Hippocampal formation (tissue), 2 donors: ENCODE results near the gene IMMP1L.

Experiments
- DNase-seq, 2 donors: peaks; one replicate each; lab custom pipeline; 2025; lab: John Stamatoyannopoulos, UW

Gene IMMP1L

DNA sequence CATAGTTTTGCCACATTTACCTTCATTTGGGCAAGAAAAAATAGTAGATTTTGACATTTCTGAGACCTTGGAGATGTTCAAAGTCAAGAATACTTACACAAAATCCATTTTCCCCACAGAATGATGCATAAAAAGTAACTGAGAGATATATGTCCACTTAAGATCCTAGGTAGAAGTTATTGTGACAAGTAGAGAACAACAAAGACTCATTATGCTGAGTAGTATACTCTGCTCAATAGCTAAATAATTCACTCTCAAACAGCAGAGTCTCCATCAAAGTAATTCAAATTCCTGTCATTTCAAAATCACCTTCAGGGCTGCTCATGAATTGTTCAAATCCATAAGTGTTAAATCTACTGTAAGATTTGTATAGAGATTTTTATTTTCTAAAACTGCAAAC is 35.3 kb downstream of the IMMP1L start:
- DNase-seq: no peak

DNA sequence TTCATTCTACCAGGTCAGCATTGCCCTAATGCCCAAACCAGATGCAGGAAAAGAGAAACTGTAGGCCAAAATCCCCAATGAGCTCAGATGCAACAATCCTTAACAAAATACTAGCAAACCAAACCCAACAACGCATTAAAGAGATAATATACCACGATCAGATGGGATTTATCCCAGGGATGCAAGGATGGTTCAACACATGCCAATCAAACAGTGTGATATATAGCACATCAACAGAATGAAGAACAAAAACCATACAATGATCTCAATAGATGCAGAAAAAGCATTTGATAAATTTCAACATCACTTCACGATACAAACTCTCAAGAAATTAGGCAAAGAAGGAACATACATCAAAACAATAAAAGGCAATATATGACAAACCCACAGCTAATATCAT is 45.0 kb downstream of the IMMP1L start:
- DNase-seq: no peak

GRCh38 chr11:31455177-31455576 is 54.2 kb downstream of the IMMP1L start:
- no peak for DNase-seq

GRCh38 chr11:31450841-31451240 is 58.6 kb downstream of the IMMP1L start:
- no peak for DNase-seq

GRCh38 chr11:31449040-31449439 is 60.4 kb downstream of the IMMP1L start:
- DNase-seq: no peak

- no peak for DNase-seq
Measured at GRCh38 chr11:31445621-31446020, 63.8 kb downstream of the IMMP1L start.

GRCh38 chr11:31443802-31444201 is 65.6 kb downstream of the IMMP1L start:
- DNase-seq: no peak

DNA sequence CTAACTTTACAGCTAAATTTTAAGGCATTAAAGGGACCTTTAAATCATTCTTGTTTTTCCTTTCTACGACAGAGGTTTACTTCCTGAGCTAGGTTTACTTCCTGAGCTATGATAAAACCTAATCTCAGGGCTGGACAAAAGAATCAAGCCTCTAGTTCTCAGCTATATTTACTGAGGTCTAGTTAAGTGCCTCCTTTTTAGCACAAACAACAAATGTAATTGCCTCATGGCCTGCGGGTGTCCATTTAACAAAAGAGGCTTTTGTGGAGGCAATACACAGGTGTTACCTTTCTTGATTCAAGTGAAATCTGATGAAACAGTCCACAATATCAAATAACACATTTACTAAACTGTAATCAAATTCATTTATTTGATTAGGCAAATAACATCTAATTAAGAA is 67.3 kb downstream of the IMMP1L start:
- no peak for DNase-seq

- no peak for DNase-seq
Measured at GRCh38 chr11:31441296-31441695, 68.1 kb downstream of the IMMP1L start.

DNA sequence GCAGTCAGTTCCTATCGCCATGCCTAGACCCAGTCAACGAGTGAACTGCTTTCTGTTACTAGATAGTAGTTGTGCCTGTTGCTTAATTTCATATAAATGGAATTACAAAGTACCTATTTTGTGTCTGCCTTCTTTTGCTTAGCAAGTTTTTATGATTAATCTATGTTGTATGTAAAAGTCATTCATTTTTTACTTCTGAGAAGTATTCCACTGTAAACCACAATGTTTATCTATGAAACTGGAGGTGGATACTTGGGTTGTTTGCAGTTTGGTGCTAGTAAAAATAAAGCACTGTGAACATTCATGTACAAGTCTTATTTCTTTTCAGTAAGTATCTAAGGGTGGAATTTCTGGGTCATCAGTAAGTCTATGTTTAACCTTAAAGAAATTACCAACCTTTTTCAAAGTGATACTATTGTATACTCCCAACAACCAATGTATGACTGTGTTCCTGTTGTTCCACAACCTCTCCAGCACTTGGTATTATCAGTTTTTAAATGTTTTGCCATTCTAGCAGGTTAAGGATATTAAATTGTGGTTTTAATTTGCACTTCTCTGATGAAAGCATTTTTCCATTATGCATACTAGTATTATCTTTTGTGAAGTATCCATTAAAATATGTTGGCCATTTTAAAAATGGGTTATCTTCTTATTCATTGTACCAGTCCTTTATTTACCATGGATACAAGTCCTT is 71.5 kb downstream of the IMMP1L start:
- no peak for DNase-seq

DNA sequence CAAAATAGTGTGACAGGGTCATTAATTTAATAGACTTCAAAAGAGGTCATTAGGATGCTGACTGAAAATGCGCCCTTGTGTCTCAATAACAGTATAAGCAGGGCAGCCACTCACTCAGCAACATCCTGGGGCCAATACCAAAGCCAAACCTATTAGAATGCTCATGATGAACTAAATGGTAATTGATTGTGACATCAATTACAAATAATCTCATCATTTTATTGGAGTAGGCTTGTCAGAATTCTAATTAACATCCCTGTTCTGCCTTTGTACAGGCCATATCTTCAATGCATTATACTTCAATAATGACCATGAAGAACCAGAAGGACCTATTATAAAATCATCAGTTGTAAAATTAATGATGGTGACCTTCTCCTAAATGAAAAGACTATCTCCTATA is 75.6 kb downstream of the IMMP1L start:
- no peak for DNase-seq

- DNase-seq: peak in 1 of 2 donors; percentile 22
Measured at GRCh38 chr11:31424652-31425051, 84.8 kb downstream of the IMMP1L start.

GRCh38 chr11:31422703-31423102 is 86.7 kb downstream of the IMMP1L start:
- no peak for DNase-seq

- peak in 1 of 2 donors; percentile 36 for DNase-seq
Measured at GRCh38 chr11:31421820-31422219, 87.6 kb downstream of the IMMP1L start.

- DNase-seq: no peak
Measured at GRCh38 chr11:31419669-31420068, 89.8 kb downstream of the IMMP1L start.

DNA sequence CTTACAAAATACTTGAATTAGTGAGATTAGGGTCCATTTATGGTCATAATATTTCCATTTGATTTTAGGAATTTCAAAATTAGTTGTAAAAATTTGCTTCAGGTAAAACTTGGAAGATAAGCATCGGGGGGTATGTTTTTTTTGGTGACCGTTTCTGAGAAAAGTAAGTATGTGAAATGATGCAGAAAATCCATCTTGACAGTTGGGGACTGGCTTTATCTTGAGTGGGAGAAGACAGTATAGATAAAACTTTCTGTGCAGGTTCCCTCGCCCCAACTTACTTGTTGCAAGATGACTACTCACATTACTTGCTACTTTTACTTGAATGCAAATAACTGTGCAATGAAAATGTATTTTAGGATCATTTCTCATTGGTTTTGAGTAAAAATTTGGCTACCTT is 90.3 kb downstream of the IMMP1L start:
- no peak for DNase-seq

DNA sequence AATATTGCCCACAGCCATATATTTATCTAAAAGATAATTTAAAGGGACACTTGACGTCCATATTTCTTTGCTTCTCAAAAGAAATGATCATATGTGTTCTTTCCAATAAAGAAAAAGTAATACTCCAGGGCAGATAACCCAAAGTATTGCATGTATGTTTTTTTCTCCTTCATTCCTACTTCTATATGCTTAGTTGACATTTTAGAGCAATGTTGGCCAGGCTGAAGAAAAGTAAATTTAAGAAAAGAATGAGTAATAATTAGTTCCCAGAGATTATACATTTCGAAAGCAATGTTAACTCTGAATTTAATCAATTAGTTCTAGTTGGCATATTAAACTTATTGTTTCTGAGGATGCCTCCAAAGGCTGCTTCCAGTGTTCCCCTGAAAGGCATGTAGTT is 91.6 kb downstream of the IMMP1L start:
- no peak for DNase-seq

- no peak for DNase-seq
Measured at GRCh38 chr11:31417357-31417756, 92.1 kb downstream of the IMMP1L start.

DNA sequence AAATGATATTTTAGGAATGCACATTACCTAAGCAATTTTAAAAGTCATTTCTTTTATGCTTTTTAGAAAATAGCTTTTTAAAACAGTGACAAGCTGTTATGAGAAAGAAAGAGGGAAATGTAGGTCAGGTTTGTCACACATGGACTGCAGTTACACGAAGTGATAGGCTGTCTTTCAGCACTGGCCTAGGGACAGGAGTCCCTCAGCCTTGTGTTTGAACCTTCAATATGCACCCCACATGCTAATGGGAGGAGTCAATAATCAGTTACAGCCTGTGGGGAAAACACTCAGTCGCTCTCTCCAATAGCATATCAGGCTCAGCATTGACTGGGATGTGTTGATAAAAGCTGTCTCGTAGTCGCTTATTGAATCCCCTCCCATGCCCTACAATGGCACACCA is 94.0 kb downstream of the IMMP1L start:
- no peak for DNase-seq

DNA sequence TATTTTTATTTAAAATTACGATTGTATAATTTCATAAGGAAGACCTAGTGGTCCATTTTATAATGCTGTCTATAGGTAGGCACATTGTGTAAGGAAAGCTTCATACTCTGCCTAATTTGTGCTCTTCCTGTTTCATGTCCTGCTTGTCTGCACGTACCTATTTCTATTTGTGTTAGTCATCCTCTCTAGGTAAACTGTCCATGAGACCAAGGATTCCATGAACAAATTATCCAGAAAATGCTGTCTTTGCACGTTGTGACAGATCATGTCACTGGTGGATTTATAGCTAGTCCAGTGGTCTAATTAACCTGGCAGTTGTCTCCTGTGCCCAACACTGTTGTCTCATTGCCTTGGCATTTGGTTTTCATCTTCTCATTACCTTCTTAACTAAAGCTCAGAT is 95.1 kb downstream of the IMMP1L start:
- no peak for DNase-seq

- DNase-seq: no peak
Measured at GRCh38 chr11:31412946-31413345, 96.5 kb downstream of the IMMP1L start.

GRCh38 chr11:31408201-31408600 is 101.2 kb downstream of the IMMP1L start:
- DNase-seq: no peak

DNA sequence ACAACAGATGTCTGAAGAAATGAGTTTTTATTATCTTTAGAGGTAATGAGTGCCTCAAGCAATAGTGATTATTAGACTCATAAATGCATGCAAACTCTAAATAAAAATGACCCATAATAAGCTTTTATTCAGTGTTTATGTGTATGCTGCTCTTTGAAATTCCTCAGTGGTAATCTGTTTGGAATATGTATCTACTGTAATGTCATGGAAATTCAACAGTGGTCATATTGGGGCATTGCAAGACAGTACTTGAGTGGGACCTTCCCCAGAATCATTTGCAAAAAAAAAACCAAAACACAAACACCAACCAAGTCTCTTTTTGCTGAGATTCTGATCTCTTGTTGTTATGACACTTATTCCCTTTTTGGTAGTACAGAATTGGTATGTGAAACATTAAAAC is 104.8 kb downstream of the IMMP1L start:
- no peak for DNase-seq

DNA sequence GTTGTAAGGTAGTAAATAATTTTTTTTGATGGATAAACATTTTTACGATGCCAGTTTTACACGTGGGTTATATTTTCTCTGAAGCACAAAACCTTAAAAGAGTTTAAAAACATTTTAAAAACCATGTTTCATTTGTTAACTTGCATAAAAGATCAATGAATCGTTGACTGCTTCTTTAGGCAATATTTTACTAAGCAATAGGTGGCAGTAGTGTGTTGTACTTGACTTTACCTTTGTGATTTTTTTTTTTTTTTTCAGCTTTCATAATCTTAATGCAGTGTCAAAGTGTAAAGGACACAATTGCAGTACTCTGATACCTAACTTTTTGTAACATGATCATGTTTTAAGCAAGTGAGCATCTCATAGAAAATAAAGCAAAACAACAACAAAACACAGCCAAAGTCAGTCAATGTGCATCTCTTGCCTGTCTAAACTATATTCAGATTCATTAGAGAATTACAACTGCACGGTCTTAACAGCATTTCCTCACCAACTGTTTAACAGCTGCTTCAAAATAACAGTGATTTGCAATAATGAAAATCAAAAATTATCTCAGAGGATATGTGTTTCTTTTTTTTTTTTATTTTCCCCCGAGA is 112.1 kb downstream of the IMMP1L start:
- DNase-seq: peak in 1 of 2 donors; percentile 38
